Cerebellar nuclear complex (tissue), 1 donor: ENCODE results near the gene PRPF6.

Experiments
- DNase-seq, 2 experiments: peaks; one replicate each; lab custom pipeline; 2025; lab: John Stamatoyannopoulos, UW

The PRPF6 gene

GRCh38 chr20:64077541-64077875, 96.6 kb downstream of the PRPF6 start:
- DNase-seq = no peak

- DNase-seq = no peak
Observed at GRCh38 chr20:64077876-64078551, 97.1 kb downstream of the PRPF6 start.

- no peak for DNase-seq
Observed at GRCh38 chr20:64078934-64079272, 98.0 kb downstream of the PRPF6 start.

- no peak for DNase-seq
Observed at GRCh38 chr20:64079273-64080012, 98.5 kb downstream of the PRPF6 start, which contains the start of gene RGS19. TSS of gene RGS19 (minus strand) at chr20:64079518. CDS start at chr20:64076886, 2,632 bp downstream.

GRCh38 chr20:64080013-64080812, 99.3 kb downstream of the PRPF6 start, which contains the start of gene OPRL1:
TSS of gene OPRL1 (plus strand) at chr20:64080082. CDS start at chr20:64092721, 12,639 bp downstream.
- no peak for DNase-seq

GRCh38 chr20:64080813-64081623, 100.1 kb downstream of the PRPF6 start:
- DNase-seq = no peak

- DNase-seq = no peak
Observed at GRCh38 chr20:64081624-64081964, 100.7 kb downstream of the PRPF6 start.

GRCh38 chr20:64082126-64082731, 101.3 kb downstream of the PRPF6 start:
- no peak for DNase-seq
